Sigmoid colon (tissue), 4 donors: ENCODE results near the gene MYLK.

Experiments
- POLR2AphosphoS5 ChIP-seq, 4 donors: sonication (generic); formaldehyde crosslinking; IDR thresholded peaks; one replicate each; pipeline ENCODE4 v1.6.1; 2017; ENCODE audit warnings: antibody characterized with exemption in 4 of 4
- TF ChIP-seq, protein P1 (sequence below), 4 experiments: fragments of 450-650 bp in 3 of 4; fragments of 200-600 bp in 1 of 4; IDR thresholded peaks; one replicate each; pipeline ENCODE4 v1.5.1; 2016 to 2019; ENCODE audit warnings: antibody characterized with exemption in 4 of 4, mild to moderate bottlenecking in 3 of 4, moderate library complexity in 2 of 4

DNA sequence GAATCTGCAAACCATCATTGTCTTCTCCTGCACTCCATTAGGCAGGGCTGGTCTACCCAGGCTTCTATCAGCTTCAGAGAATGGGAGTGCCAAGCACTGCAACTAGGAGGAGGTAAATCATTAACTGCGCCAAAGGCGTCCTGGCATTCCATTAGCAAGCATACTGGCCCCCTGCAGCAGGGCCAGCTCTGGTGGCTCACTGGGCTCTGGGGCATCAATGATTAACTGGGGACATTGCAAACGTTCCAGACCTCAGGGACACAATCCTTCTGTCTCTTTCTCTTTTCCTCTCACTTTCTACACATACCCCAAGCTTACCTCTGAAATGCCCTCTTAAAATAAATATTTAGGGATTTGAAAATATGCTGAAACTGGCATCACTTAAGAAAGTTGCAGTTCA, 129.0 kb downstream of the MYLK start:
- TF ChIP-seq, protein P1, sequence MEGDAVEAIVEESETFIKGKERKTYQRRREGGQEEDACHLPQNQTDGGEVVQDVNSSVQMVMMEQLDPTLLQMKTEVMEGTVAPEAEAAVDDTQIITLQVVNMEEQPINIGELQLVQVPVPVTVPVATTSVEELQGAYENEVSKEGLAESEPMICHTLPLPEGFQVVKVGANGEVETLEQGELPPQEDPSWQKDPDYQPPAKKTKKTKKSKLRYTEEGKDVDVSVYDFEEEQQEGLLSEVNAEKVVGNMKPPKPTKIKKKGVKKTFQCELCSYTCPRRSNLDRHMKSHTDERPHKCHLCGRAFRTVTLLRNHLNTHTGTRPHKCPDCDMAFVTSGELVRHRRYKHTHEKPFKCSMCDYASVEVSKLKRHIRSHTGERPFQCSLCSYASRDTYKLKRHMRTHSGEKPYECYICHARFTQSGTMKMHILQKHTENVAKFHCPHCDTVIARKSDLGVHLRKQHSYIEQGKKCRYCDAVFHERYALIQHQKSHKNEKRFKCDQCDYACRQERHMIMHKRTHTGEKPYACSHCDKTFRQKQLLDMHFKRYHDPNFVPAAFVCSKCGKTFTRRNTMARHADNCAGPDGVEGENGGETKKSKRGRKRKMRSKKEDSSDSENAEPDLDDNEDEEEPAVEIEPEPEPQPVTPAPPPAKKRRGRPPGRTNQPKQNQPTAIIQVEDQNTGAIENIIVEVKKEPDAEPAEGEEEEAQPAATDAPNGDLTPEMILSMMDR (IDR thresholded peaks at IDR 0.05): no peak
- no peak for TF ChIP-seq POLR2AphosphoS5 (IDR thresholded peaks at IDR 0.05)
